ENCODE results near the gene NCKAP5. TPM values are rescaled to one million over a fixed set of nuclear protein-coding genes. Genes with fewer than 3 reads are reported as not detected.
A peak's percentile ranks its signal among the peaks of the same experiment; 100 is the strongest.

The NCKAP5 gene
- total RNA-seq, 1 donor from 2014 or later, result 8.8 TPM

DNA sequence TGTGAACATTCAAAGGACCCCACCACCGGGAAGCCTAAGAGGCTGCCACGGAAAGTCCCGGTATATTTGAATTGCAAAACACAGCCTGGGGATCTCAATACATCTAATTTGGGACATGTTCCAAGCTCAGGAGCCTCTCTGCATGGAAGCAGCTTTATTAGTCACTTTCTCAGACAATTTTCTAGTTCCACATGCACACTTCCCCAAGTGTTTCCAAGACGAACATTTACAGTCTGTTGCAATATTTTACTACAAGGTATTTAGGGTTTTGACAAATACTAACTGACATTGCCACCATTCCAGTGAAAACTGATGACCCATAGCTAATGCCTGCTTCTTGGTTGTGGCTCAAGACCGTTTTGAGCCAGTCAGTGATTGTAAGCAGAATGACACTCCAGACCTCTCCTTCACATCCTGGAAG is 145.3 kb downstream of the NCKAP5 start:
- TF ChIP-seq POLR2A (IDR thresholded peaks at IDR 0.05) (no peak), POLR2AphosphoS5 (IDR thresholded peaks at IDR 0.05; ENCODE audit: insufficient read depth in 1 of 2, low read depth in 1 of 2) (no peak)
- H3K4me3 ChIP-seq, result no peak overlapping the region
- no peak overlapping the region for H3K27ac ChIP-seq
- no peaks in the 10 kb centered on the region for H3K4me1 ChIP-seq
- H3K27me3 ChIP-seq, result no peaks in the 10 kb centered on the region
- intact Hi-C loops (cut with DNase I), result no loop called here
- H3K9me3 ChIP-seq, result no peaks in the 10 kb centered on the region
- no peak for DNase-seq (ENCODE audit: extremely low spot score in 2 of 2)
- H3K36me3 ChIP-seq, result no peaks in the 10 kb centered on the region

DNA sequence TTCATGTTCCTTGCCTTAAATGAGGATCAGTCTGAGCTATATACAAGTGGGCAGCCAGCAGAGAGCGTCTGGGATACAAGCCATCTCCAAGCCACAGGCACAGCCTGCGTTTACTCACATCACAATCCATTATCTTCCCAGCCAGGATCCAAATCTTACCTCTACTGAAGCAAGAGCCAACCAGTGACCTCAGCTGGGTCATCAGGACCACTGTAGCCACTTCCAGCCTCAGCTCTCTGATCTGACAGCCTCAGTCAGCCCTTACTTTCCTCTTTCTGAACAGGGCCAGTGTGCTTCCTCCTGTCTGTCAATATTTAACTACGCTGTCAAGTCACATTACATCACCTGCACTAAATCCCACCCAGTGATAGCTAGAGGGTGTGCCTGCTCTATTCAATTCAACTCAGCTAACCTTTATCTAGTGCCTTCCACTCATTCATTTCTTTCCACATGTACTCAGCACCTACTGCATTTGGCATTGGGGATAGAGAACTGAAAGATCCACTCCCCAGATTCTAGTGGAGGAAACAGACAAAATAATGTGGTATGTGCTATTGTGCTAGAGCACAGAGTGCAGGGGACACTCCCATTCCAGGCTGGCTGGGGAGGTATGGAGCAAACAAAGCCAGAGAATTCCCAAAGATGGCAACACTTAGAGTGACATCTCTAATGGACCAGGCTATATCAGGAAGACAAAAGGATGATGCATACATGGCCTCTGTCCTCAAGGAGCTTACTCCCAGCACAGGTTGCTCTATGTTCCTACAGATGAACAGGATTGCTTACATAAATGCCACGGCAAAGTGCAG is 146.5 kb downstream of the NCKAP5 start:
- no peaks in the 10 kb centered on the region for H3K36me3 ChIP-seq
- DNase-seq (ENCODE audit: extremely low spot score in 2 of 2), result no peak
- H3K4me3 ChIP-seq, result no peak overlapping the region
- no peak for TF ChIP-seq POLR2A (IDR thresholded peaks at IDR 0.05)
- intact Hi-C loops (cut with DNase I), result no loop called here
- H3K27ac ChIP-seq, result no peak overlapping the region
- H3K4me1 ChIP-seq, result no peaks in the 10 kb centered on the region
- H3K9me3 ChIP-seq, result no peaks in the 10 kb centered on the region
- no peaks in the 10 kb centered on the region for H3K27me3 ChIP-seq

DNA sequence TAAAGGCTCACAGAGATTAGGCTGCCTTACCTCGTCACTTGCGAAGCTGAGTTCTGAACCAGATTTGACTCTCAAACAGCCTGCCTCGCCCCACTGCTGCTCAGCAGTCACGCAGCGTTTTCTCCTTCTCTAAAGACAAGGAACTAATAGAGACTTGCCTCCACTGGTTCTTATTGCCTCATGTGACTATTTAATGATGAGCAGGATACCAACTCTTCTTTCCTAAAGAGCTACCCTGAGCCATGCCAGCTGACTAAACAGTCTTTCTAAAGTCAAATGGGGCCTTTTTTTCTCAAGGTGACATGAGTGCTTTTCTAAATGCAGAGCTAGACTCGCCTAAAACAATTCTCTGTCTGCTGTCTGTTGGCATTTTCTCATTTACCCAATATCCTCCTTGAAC is 147.5 kb downstream of the NCKAP5 start:
- H3K27me3 ChIP-seq, result no peaks in the 10 kb centered on the region
- no peak overlapping the region for H3K27ac ChIP-seq
- TF ChIP-seq, protein P1, sequence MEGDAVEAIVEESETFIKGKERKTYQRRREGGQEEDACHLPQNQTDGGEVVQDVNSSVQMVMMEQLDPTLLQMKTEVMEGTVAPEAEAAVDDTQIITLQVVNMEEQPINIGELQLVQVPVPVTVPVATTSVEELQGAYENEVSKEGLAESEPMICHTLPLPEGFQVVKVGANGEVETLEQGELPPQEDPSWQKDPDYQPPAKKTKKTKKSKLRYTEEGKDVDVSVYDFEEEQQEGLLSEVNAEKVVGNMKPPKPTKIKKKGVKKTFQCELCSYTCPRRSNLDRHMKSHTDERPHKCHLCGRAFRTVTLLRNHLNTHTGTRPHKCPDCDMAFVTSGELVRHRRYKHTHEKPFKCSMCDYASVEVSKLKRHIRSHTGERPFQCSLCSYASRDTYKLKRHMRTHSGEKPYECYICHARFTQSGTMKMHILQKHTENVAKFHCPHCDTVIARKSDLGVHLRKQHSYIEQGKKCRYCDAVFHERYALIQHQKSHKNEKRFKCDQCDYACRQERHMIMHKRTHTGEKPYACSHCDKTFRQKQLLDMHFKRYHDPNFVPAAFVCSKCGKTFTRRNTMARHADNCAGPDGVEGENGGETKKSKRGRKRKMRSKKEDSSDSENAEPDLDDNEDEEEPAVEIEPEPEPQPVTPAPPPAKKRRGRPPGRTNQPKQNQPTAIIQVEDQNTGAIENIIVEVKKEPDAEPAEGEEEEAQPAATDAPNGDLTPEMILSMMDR (IDR thresholded peaks at IDR 0.05), result no peak
- TF ChIP-seq POLR2A (IDR thresholded peaks at IDR 0.05), result no peak
- no peak for TF ChIP-seq POLR2AphosphoS5 (IDR thresholded peaks at IDR 0.05; ENCODE audit: insufficient read depth in 1 of 2, low read depth in 1 of 2)
- H3K4me3 ChIP-seq, result no peak overlapping the region
- no peaks in the 10 kb centered on the region for H3K36me3 ChIP-seq
- no peaks in the 10 kb centered on the region for H3K9me3 ChIP-seq
- DNase-seq (ENCODE audit: extremely low spot score in 2 of 2), result no peak
- intact Hi-C loops (cut with DNase I), result no loop called here
- H3K4me1 ChIP-seq, result no peaks in the 10 kb centered on the region

DNA sequence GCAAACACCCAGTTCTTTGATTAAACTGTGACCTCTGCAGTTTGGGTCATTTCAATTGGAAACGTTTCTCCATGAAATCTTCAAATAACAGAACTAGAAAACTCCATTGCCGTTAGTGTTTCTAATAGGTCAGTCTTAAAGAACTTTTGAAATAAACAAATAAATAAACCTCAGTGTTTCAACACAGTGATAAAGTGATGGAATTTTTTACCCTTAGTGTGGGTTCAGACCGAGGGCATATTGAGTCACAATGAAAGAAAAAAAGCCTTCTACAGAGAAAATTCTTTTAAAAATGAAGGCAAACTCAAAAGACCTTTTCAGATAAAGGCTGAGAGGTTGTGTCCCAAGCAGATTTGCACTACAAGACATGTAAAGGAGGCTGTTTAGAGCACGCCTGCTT is 149.6 kb downstream of the NCKAP5 start:
- intact Hi-C loops (cut with DNase I), result no loop called here
- no peaks in the 10 kb centered on the region for H3K36me3 ChIP-seq
- DNase-seq (ENCODE audit: extremely low spot score in 2 of 2), result no peak
- TF ChIP-seq POLR2AphosphoS5 (IDR thresholded peaks at IDR 0.05; ENCODE audit: insufficient read depth in 1 of 2, low read depth in 1 of 2), result no peak
- no peak for TF ChIP-seq POLR2A (IDR thresholded peaks at IDR 0.05)
- TF ChIP-seq, protein P1 (IDR thresholded peaks at IDR 0.05), result no peak
- no peaks in the 10 kb centered on the region for H3K4me1 ChIP-seq
- H3K4me3 ChIP-seq, result no peak overlapping the region
- no peak overlapping the region for H3K27ac ChIP-seq
- no peaks in the 10 kb centered on the region for H3K9me3 ChIP-seq
- H3K27me3 ChIP-seq, result no peaks in the 10 kb centered on the region

DNA sequence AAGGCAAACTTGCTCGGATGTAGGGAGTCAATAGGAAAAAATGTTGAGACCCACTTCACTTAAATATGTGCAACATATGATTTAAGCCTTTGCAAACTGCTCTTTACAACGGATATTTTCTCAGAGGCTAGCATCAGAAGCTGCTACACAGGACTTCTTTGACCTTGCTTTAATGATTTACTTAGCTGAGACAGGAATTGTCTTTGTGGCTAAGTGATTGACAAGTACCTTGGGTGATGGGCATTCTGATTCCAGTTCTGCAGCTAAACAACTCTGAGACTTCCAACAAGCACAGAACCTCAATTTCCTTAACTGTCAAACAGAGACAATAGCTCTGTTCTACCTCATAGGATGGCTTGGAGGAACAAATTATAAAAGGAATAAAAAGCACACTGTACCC is 150.2 kb downstream of the NCKAP5 start:
- Histone ChIP-seq H3K9me3 (no peaks in the 10 kb centered on the region), H3K27ac (no peak overlapping the region), H3K4me3 (no peak overlapping the region), H3K4me1 (no peaks in the 10 kb centered on the region), H3K36me3 (no peaks in the 10 kb centered on the region), H3K27me3 (no peaks in the 10 kb centered on the region)
- intact Hi-C loops (cut with DNase I), result no loop called here
- TF ChIP-seq POLR2AphosphoS5 (IDR thresholded peaks at IDR 0.05; ENCODE audit: insufficient read depth in 1 of 2, low read depth in 1 of 2) (no peak), POLR2A (IDR thresholded peaks at IDR 0.05) (no peak)
- TF ChIP-seq, protein P1 (IDR thresholded peaks at IDR 0.05), result no peak
- no peak for DNase-seq (ENCODE audit: extremely low spot score in 2 of 2)

DNA sequence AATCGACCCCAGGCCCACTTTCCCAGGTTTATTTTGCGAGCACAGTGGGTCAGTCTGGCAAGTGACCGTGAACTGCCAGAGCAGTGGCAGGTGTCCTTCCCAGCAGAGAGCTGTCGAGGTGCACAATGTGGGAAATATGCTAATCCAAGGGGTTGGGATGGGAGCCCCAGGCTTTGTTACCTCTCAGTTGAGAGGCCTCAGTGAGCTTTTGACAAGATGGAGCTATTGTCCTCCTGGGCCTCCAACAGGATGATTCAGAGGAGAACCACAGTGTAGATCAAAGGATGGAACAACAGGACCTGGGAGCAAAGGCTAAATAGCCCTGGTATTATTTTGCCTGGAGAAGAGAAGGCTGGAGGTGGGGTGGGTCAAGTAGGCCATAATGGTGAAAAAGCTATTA is 150.8 kb downstream of the NCKAP5 start:
- peak overlapping the region; percentile 46 for H3K27ac ChIP-seq
- intact Hi-C loops (cut with DNase I), result no loop called here
- H3K4me1 ChIP-seq, result no peaks in the 10 kb centered on the region

More for the DNA sequence above, 150.8 kb downstream of the NCKAP5 start:
- Histone ChIP-seq H3K4me3 (no peak overlapping the region), H3K36me3 (no peaks in the 10 kb centered on the region), H3K9me3 (no peaks in the 10 kb centered on the region), H3K27me3 (no peaks in the 10 kb centered on the region)
- TF ChIP-seq, protein P1 (IDR thresholded peaks at IDR 0.05), result no peak
- TF ChIP-seq POLR2AphosphoS5 (IDR thresholded peaks at IDR 0.05; ENCODE audit: insufficient read depth in 1 of 2, low read depth in 1 of 2), result no peak
- no peak for TF ChIP-seq POLR2A (IDR thresholded peaks at IDR 0.05)
- DNase-seq (ENCODE audit: extremely low spot score in 2 of 2), result no peak

All from vagina (tissue), 2 donors.